ENCODE results near the gene GEMIN7. TPM values are rescaled to one million over a fixed set of nuclear protein-coding genes. Genes with fewer than 3 reads are reported as not detected.

The GEMIN7 gene
- total RNA-seq, 1 experiment from 2014 or later = 46.0 TPM

GRCh38 chr19:45124021-45124420 is 45.0 kb downstream of the GEMIN7 start:
- Histone ChIP-seq H2BK20ac (ENCODE audit: low read depth, low read length, poor library complexity, severe bottlenecking) (no peak overlapping the region), H3K23ac (ENCODE audit: insufficient read length, low read depth, low read length) (no peak overlapping the region), H3T11ph (ENCODE audit: low read length) (no peak overlapping the region), H3K79me2 (ENCODE audit: insufficient read depth, low read length) (no peaks in the 10 kb centered on the region; the same call in 1 of the 2 replicates), H2AFZ (ENCODE audit: low read length) (no peak overlapping the region), H2BK12ac (ENCODE audit: insufficient read length, low read depth, low read length) (no peak overlapping the region), H3K79me1 (ENCODE audit: insufficient read depth, low read depth, low read length, poor library complexity, severe bottlenecking) (peaks cover 6% of the 10 kb centered on the region), H4K20me1 (ENCODE audit: control insufficient read depth, insufficient read depth, insufficient read length) (no peaks in the 10 kb centered on the region), H2AK5ac (ENCODE audit: insufficient read length, low read length) (no peak overlapping the region), H4K91ac (ENCODE audit: insufficient read length, low read depth, low read length) (no peak overlapping the region), H4K5ac (ENCODE audit: insufficient read length, low read depth, low read length) (no peak overlapping the region), H3K9me3 (ENCODE audit: control insufficient read depth, low read depth, low read length) (no peaks in the 10 kb centered on the region), H3K9ac (ENCODE audit: extremely low read depth, insufficient read length, low read length) (no peak overlapping the region), H4K8ac (replicated peaks; ENCODE audit: insufficient read length, low read depth, low read length) (no peak overlapping the region), H3K4ac (ENCODE audit: low read depth, low read length) (no peak overlapping the region), H3K27me3 (ENCODE audit: insufficient read depth, low read length) (no peaks in the 10 kb centered on the region), H3K14ac (ENCODE audit: insufficient read depth, low read length) (no peak overlapping the region), H2BK15ac (ENCODE audit: low read depth, low read length) (no peak overlapping the region), H3K18ac (ENCODE audit: insufficient read length, low read depth, low read length) (no peak overlapping the region), H3K56ac (ENCODE audit: insufficient read length, low read depth, low read length) (no peak overlapping the region), H2BK5ac (ENCODE audit: insufficient read length, low read length) (no peak overlapping the region), H3K23me2 (ENCODE audit: insufficient read length, low read depth, low read length, poor library complexity, severe bottlenecking) (no peaks in the 10 kb centered on the region), H3K4me1 (ENCODE audit: insufficient read depth, low read length) (no peaks in the 10 kb centered on the region), H2BK120ac (ENCODE audit: low read depth, low read length, poor library complexity, severe bottlenecking) (no peak overlapping the region), H3K27ac (ENCODE audit: insufficient read length, low read depth, low read length) (no peak overlapping the region), H3K4me2 (ENCODE audit: insufficient read depth, insufficient read length, low read length) (no peak overlapping the region)
- DNase-seq = no peak
- no peak overlapping the region for H3K4me3 Mint-ChIP-seq
- TF ChIP-seq, protein P1, sequence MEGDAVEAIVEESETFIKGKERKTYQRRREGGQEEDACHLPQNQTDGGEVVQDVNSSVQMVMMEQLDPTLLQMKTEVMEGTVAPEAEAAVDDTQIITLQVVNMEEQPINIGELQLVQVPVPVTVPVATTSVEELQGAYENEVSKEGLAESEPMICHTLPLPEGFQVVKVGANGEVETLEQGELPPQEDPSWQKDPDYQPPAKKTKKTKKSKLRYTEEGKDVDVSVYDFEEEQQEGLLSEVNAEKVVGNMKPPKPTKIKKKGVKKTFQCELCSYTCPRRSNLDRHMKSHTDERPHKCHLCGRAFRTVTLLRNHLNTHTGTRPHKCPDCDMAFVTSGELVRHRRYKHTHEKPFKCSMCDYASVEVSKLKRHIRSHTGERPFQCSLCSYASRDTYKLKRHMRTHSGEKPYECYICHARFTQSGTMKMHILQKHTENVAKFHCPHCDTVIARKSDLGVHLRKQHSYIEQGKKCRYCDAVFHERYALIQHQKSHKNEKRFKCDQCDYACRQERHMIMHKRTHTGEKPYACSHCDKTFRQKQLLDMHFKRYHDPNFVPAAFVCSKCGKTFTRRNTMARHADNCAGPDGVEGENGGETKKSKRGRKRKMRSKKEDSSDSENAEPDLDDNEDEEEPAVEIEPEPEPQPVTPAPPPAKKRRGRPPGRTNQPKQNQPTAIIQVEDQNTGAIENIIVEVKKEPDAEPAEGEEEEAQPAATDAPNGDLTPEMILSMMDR (conservative IDR thresholded peaks at IDR 0.05) = no peak
- H3K27ac Mint-ChIP-seq = peak overlapping the region in 1 of 3 experiments; percentile 42; a peak in 1 of 7 replicates
- H3K36me3 Mint-ChIP-seq (ENCODE audit: insufficient read depth in 1 of 3, low read depth in 3 of 3) = peaks cover 0 to 4% (median 0%) of the 10 kb centered on the region in 3 experiments; a peak in 2 of 7 replicates
- no CpG with 5 or more reads among the region's 6 CpGs for WGBS (ENCODE audit: extremely low coverage, insufficient read length, low lambda C conversion rate)
- H3K4me1 Mint-ChIP-seq = peaks cover 10 to 14% of the 10 kb centered on the region in 2 experiments
- no peaks in the 10 kb centered on the region for H3K9me3 Mint-ChIP-seq
- no peaks in the 10 kb centered on the region for H3K27me3 Mint-ChIP-seq (ENCODE audit: low read depth)

Data from H9 (cell line).